ENCODE measurements around the gene GFRA4. TPM values are rescaled to one million over a fixed set of nuclear protein-coding genes. Genes with fewer than 3 reads are reported as not detected.

The GFRA4 gene
- total RNA-seq, 2 experiments from 2014 or later = not detected

DNA sequence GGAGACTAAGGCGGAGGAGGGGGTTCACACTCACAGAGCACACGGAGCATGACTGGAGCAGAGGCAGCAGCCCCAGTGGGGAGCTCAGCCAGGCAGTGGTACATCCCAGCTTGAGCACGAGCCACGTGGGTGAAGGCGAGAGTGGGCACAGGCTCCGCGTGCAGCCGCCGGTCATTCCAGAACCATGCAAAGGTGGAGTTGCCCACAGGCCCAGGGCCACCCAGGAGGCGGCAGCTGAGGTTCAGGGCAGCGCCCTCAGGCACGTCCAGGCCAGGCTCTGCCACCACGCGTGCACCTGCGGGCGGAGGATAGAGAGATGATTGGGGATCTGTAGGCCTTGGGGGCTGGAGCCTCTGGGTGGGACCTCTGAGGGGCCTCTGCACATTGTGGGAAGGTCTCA, 28.1 kb upstream of the GFRA4 start:
- no peaks in the 10 kb centered on the region for H3K9me3 Mint-ChIP-seq
- H3K36me3 Mint-ChIP-seq (ENCODE audit: low read depth) = no peaks in the 10 kb centered on the region
- no peaks in the 10 kb centered on the region for H3K4me1 Mint-ChIP-seq
- ChIA-PET CTCF (interaction anchor here (0.7 kb wide), 2 partner anchors 14 to 738 kb away, joined by 3 read pairs; no protein-coding TSS in a partner anchor), POLR2A (no interaction called here)
- DNase-seq = no peak
- H3K27me3 Mint-ChIP-seq = peaks cover 11% of the 10 kb centered on the region
- H3K4me3 Mint-ChIP-seq = no peak overlapping the region
- no peak overlapping the region for H3K27ac Mint-ChIP-seq

DNA sequence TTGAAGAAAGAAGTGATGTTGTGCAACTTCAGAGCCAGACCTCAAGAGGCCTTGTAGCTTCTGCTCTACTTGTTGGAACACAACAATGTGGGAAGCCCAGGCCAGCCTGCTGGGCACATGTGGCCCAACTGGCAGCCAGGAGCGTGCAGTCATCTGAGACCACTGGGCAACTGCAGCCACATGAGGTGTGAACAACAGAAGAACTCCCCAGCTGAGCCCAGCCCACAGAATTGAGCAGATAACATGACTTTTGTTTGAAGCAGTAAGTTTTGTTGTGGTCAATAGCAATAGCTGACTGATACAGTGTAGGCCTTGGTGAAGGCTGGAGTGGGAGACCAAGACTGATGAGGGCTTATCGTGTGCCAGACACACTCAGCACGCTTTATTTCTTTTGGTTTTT, 27.2 kb upstream of the GFRA4 start:
- H3K9me3 Mint-ChIP-seq = no peaks in the 10 kb centered on the region
- POLR2A ChIA-PET = no interaction called here
- CTCF ChIA-PET = interaction anchor here (0.7 kb wide), 2 partner anchors 13 to 739 kb away, joined by 3 read pairs; no protein-coding TSS in a partner anchor
- H3K27ac Mint-ChIP-seq = no peak overlapping the region
- DNase-seq = no peak
- no peak overlapping the region for H3K4me3 Mint-ChIP-seq
- H3K4me1 Mint-ChIP-seq = no peaks in the 10 kb centered on the region
- H3K27me3 Mint-ChIP-seq = peaks cover 12% of the 10 kb centered on the region
- no peaks in the 10 kb centered on the region for H3K36me3 Mint-ChIP-seq (ENCODE audit: low read depth)

DNA sequence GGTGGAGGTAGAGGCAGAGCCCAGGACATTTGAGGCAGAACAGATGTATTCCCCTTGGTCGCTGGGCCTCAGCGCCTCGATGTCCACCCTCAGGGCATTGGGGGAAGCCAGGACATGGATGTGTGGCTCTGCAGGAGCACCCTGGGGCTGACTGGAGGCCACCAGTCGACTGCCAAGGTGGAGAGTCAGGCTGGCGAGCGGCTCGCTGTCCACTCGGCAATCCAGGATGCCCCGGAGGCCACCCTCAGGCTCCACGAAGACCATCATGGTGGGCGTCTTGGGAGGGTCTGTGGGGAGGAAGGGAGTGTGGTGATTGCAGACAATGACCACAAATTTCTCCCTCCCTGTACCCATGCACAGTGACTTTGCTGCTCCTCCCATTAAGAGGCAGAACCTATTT, 26.8 kb upstream of the GFRA4 start:
- no peaks in the 10 kb centered on the region for H3K36me3 Mint-ChIP-seq (ENCODE audit: low read depth)
- peaks cover 15% of the 10 kb centered on the region for H3K27me3 Mint-ChIP-seq
- H3K4me3 Mint-ChIP-seq = no peak overlapping the region
- DNase-seq = no peak
- CTCF ChIA-PET = no interaction called here
- no peaks in the 10 kb centered on the region for H3K4me1 Mint-ChIP-seq
- H3K27ac Mint-ChIP-seq = no peak overlapping the region
- no peaks in the 10 kb centered on the region for H3K9me3 Mint-ChIP-seq
- POLR2A ChIA-PET = no interaction called here

DNA sequence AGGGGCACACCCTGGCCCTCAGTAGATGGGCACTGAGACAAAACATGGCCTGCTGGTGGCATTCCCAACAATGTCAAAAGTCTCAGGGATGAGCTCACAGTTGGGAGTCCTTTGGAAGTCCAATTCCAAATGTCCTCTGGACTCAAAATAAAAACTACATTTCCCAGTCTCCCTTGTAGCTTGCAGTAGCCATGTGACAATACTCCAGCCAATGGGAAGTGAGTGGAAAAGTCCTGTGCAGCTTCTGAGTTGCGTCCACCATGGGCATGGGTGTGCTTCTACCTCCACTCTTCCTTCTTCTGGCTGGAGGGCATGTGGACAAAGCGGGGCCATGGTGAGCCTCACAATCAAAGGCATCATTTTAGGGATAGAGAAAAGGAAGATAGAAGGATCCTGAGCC, 24.5 kb upstream of the GFRA4 start:
- no peak overlapping the region for H3K27ac Mint-ChIP-seq
- no peaks in the 10 kb centered on the region for H3K36me3 Mint-ChIP-seq (ENCODE audit: low read depth)
- no peak for DNase-seq
- ChIA-PET CTCF (interaction anchor here (1.5 kb wide), 1 partner anchor 11 kb away, joined by 8 read pairs; no protein-coding TSS in a partner anchor), POLR2A (no interaction called here)
- no peaks in the 10 kb centered on the region for H3K9me3 Mint-ChIP-seq
- no peaks in the 10 kb centered on the region for H3K4me1 Mint-ChIP-seq
- no peak overlapping the region for H3K4me3 Mint-ChIP-seq
- H3K27me3 Mint-ChIP-seq = peaks cover 31% of the 10 kb centered on the region

DNA sequence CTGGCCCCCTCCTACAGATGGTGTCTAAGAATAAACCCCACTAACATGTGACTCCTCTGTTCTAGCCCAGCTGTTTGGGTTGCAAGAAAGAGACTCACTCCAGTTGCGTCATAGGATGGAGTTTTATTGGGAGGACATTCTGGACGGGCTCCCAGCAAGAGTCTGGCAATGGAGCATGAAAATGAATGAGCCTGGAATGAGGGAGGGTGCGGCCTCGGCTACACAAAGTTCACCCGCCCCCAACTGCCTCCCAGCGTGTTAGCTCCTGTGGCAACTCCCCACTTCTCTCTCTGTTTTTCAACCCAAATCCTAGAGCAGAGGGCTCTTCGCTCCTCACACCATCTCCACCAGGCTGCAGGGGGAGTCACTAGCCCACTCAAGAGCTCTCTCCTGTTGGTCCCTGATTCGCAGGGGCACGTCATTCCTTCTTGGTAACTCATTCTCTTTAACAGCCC, 23.7 kb upstream of the GFRA4 start:
- Mint-ChIP-seq H3K4me1 (no peaks in the 10 kb centered on the region), H3K27ac (no peak overlapping the region), H3K36me3 (ENCODE audit: low read depth) (no peaks in the 10 kb centered on the region), H3K9me3 (no peaks in the 10 kb centered on the region), H3K27me3 (peaks cover 35% of the 10 kb centered on the region), H3K4me3 (no peak overlapping the region)
- CTCF ChIA-PET = interaction anchor here (1.5 kb wide), 1 partner anchor 10 kb away, joined by 8 read pairs; no protein-coding TSS in a partner anchor
- POLR2A ChIA-PET = no interaction called here
- DNase-seq = no peak

DNA sequence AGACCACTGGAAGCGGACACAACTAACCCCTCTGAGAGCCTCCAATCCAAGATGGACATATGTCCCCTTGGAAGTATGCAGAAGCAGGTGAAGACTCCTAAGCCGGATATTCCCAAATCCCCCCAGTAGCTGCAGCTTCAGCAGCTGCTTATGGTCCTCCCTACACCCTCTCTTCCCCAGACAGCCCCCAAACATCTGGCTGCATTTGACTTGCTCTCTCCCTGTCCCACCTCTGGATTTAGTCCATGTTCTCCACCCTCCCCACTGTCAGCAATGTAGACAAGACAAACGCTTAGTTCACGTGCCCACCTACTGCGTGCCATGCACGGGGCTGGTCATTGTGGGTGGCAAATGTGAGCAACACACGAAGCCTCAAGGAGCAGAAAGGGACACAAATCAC, 23.2 kb upstream of the GFRA4 start:
- no peak for DNase-seq
- peaks cover 37% of the 10 kb centered on the region for H3K27me3 Mint-ChIP-seq
- ChIA-PET POLR2A (no interaction called here), CTCF (no interaction called here)
- H3K9me3 Mint-ChIP-seq = no peaks in the 10 kb centered on the region
- H3K4me3 Mint-ChIP-seq = no peak overlapping the region
- H3K36me3 Mint-ChIP-seq (ENCODE audit: low read depth) = no peaks in the 10 kb centered on the region
- H3K27ac Mint-ChIP-seq = no peak overlapping the region
- no peaks in the 10 kb centered on the region for H3K4me1 Mint-ChIP-seq

DNA sequence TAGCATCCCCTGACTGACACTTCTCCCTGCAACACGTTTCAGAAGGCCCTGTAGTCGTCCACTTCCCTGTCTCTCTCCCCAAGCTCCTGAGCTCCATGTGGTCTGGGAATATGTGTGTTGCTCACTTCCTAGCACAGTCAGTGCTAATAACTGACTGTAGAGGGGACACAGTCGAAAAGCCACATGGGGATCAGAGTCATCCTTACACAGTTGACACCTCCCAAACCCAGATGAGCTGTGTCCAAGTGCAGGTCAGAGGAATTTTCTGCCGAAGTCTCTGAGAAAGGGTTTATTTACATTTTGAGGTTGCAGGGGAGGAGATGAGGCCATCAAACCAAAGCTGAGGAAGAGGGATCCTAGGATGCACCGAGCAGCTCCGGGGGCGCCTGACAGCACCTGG, 22.1 kb upstream of the GFRA4 start:
- Mint-ChIP-seq H3K27me3 (peaks cover 48% of the 10 kb centered on the region), H3K4me1 (peaks cover 2% of the 10 kb centered on the region), H3K4me3 (no peak overlapping the region), H3K27ac (no peak overlapping the region), H3K9me3 (no peaks in the 10 kb centered on the region), H3K36me3 (ENCODE audit: low read depth) (no peaks in the 10 kb centered on the region)
- DNase-seq = no peak
- ChIA-PET CTCF (no interaction called here), POLR2A (no interaction called here)

DNA sequence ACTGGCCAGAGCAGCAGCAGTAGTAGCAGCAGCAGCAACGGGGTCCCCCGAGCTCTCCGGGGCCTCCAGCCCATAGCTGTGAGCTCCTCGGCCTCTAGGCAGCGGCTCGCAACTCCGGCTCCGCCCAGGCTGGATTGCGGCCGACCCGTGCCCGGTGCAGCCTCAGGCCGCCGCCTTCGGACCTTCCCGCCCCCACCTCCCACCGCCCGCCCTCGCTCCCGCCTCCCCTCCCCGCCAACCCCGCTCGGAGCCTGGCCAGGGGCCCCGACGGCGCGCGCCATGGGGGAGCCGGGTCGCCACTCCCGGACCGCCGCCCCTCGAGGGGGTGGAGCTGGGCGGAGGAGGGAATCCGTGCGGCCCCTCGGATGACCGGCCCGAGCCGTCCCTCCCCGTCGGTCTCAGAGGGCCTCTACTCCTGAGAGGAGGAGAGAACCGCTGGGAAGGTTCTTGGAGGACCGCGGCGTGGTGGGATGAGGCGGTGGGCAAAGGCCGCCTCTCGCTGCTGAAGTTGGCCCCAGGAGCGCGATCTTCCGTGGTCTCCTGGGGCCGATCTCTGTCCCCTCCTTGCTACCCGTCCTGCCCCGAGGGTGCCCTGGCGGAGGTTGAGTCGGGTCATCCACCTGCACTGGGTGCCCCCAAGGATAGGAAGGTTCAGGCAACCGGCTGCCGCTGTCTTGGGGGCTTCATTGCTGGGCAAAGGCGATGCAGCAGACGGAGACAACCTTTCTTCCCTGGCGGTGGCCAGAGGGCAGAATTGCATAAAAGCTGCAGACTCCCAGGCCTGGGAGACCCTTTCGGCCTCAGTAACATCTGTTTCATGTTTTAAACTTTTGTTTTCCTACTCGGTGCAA, 19.0 kb upstream of the GFRA4 start, which contains the start of gene ADAM33:
TSS of gene ADAM33 (minus strand) at position 80 of the 851 bp plus-strand sequence. CDS start at position 74, 6 bp downstream.
- no peak for DNase-seq
- Mint-ChIP-seq H3K9me3 (no peaks in the 10 kb centered on the region), H3K4me3 (no peak within 1 kb of the TSS), H3K27ac (no peak within 1 kb of the TSS), H3K36me3 (ENCODE audit: low read depth) (no peaks in the 10 kb centered on the region), H3K27me3 (peaks cover 63% of the 10 kb centered on the region), H3K4me1 (peaks cover 2% of the 10 kb centered on the region)
- POLR2A ChIA-PET = no interaction called here
- CTCF ChIA-PET = interaction anchor here (0.7 kb wide), 1 partner anchor 11 kb away, joined by 5 read pairs; no protein-coding TSS in a partner anchor

DNA sequence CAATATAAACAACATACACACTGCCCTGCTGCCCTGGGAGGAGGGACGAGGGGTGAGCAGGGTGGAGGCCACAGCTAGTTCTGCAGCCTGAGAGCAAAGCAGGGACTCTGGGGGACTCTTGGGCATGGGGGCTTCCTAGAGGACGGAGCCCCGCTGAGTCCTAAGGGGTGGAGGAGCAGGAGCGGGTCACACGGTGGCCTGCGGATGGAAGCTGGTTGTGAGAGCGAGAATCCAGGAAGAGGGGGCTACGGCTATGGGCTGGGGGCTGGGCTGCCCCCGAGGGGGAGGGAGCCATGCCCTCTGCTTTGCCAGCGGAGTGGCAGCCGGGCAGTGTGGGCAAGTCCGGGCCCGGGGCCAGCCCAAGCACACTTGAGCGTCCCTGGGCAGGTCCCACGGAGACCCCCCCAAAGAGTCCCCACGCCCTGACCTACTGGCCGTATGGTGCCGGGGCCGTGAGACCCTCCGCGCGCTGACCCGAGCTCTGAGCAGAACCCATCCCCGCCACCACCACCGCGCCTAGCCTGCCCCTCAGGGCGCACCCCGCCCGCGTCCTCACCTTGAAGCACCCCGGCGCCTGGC, 18.2 kb upstream of the GFRA4 start:
- H3K27ac Mint-ChIP-seq = no peak overlapping the region
- H3K4me3 Mint-ChIP-seq = no peak overlapping the region
- peaks cover 4% of the 10 kb centered on the region for H3K4me1 Mint-ChIP-seq
- ChIA-PET POLR2A (no interaction called here), CTCF (interaction anchor here (1.4 kb wide), 1 partner anchor 30 kb away, joined by 8 read pairs; no protein-coding TSS in a partner anchor)
- DNase-seq = no peak
- H3K9me3 Mint-ChIP-seq = no peaks in the 10 kb centered on the region
- H3K36me3 Mint-ChIP-seq (ENCODE audit: low read depth) = no peaks in the 10 kb centered on the region
- peaks cover 65% of the 10 kb centered on the region for H3K27me3 Mint-ChIP-seq

DNA sequence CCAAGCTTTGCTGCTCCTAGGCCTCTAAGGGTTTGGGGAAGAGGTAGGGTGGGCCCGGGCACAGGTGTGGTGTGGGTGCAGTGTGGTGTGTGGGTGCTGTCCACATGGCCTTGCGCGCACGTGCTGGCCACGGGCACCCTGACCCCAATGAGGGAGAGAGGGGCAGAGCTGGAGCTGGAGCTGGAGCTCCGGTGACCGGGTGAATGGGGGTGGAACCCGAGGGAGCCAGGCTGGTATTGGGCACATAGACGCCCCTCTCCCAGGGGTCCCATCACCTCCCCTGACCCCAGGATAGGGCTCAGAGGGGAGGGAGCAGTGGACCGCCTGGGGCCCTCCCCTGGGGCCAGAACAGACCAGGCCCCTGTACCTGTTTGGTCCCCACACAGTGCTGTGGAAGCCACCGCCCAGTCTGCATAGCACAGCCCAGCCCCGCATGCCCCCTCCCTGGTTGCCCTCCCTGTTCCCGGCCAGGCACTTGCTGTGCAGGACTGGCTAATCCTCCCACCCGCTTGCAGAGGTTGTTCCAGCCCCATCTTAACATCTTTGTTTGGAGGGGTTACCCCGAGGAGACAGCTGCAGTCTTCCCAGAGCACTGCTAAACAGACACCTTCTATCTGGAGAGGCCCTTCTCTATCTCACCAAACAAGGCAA, 17.6 kb upstream of the GFRA4 start:
- Mint-ChIP-seq H3K9me3 (no peaks in the 10 kb centered on the region), H3K36me3 (ENCODE audit: low read depth) (no peaks in the 10 kb centered on the region), H3K4me1 (peaks cover 4% of the 10 kb centered on the region), H3K27me3 (peaks cover 66% of the 10 kb centered on the region), H3K27ac (no peak overlapping the region), H3K4me3 (no peak overlapping the region)
- ChIA-PET CTCF (interaction anchor here (1.4 kb wide), 1 partner anchor 30 kb away, joined by 8 read pairs; no protein-coding TSS in a partner anchor), POLR2A (no interaction called here)
- DNase-seq = no peak

DNA sequence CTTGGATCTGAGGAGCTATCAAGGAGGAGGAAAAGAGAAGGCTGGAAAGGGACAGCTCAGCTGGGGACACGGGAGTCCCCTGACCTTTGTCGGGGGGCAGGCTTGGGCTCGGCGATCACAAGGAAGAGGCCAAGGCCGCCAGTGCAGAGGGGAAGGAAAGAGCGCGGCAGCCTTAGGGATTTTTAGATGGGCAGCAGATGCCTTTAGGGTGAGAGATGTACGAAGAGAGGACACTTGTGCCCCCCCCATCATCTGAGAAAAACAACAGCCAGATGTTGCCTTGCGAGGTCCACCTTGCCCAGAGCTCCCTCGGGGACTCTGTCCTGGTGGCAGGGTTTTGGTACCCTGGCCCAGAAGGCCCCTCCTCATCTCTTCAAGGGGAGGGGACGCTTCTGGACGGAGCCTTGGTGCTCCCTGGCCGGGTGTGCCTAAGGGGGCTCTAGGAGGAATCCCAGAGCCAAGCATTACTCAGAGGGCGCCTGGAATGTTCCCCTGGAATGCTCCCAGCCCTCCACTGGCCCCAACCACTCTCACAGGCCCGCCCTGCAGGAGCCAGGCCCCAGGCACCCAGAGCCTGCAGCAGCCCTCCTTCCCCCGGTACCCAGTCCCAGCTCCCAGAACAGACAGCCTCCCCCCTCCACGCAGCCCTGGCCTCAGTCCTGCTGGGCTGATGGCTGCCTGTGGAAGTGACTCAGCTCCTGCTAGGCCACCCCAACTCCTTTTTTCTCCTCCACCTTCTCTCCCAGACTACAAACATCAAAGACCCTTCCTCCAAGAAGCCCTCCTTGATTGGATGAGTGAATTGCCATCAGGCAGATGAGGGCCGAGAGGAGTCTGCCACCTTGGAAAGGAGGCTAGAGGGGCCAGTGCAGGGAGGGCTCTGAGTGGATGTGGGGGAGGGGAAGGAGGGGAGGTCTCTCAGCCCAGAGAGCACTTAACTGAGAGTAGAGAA, 16.8 kb upstream of the GFRA4 start:
- H3K36me3 Mint-ChIP-seq (ENCODE audit: low read depth) = no peaks in the 10 kb centered on the region
- no peaks in the 10 kb centered on the region for H3K9me3 Mint-ChIP-seq
- peaks cover 4% of the 10 kb centered on the region for H3K4me1 Mint-ChIP-seq
- no peak for DNase-seq
- ChIA-PET CTCF (interaction anchor here (0.6 to 1.4 kb wide), 3 partner anchors 16 to 61 kb away, joined by 3 to 8 read pairs (median 5); no protein-coding TSS in a partner anchor), POLR2A (no interaction called here)
- no peak overlapping the region for H3K27ac Mint-ChIP-seq
- H3K4me3 Mint-ChIP-seq = no peak overlapping the region
- peaks cover 70% of the 10 kb centered on the region for H3K27me3 Mint-ChIP-seq
